Measurements from ENCODE around the gene CARS1.
"Not testable (repeated sequence)": the region's sequence is repeated elsewhere in the genome, so short reads cannot be mapped to it uniquely, and the experiment has no call there.

The CARS1 gene

DNA sequence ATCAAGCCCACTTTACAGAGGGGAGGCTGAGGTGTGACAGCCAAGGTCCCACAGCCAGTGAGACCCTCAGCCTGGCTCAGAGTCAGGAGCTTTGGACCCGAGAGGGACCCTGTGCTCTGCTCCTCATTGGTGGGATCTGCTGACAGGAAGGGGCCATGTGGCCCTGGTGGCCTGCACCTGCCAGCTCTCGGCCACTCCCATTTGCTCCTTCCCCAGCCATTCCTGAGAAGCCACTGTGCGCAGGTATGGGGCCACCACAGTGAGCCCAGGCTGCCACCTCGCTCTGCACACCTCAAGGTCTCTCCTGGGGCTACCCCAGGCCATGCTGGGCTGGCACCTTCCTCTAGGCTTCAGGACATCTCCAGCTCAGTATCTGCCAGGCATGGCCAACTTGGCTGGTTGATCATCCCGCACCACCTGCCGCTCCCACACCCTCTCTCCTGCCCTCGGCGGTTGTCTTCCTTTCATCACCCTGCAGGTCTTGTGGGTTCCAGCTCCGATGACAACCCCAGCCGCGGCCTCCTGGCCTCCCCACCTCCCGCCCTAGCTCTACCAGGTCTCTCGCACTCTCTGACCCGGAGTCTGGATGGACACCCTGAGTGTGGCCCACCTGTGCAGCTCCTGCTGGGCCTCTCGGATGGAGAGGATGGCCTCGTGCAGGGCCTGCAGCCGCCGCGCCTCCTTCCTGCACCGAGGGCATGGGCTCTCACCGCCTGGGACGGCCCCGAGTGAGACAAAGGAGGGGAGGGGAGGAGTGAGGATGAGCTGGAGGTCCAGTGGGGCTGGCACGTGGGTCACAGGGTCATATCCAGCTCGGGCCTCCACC lies 32.2 kb upstream of the CARS1 start:
- no peak for DNase-seq

DNA sequence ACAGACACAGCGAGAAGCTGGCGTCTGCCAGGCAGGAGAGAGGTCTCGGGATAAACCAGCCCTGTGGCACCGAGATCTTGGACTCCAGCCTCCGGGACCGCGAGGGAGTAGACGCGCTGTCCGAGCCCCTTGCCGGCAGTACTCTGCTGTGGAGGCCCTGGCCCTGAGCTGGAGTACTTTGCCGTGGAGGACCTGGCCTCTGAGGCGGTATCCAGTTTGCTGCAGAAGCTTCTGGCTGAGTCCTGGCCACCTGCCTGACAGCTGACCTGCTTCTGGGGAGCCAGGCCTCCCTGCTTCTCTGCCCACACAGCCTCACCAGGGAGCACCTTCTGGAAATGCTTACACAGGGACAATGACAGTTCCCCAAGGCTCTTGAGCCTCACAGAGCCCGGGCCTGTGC lies 31.6 kb upstream of the CARS1 start:
- DNase-seq, result no peak

DNA sequence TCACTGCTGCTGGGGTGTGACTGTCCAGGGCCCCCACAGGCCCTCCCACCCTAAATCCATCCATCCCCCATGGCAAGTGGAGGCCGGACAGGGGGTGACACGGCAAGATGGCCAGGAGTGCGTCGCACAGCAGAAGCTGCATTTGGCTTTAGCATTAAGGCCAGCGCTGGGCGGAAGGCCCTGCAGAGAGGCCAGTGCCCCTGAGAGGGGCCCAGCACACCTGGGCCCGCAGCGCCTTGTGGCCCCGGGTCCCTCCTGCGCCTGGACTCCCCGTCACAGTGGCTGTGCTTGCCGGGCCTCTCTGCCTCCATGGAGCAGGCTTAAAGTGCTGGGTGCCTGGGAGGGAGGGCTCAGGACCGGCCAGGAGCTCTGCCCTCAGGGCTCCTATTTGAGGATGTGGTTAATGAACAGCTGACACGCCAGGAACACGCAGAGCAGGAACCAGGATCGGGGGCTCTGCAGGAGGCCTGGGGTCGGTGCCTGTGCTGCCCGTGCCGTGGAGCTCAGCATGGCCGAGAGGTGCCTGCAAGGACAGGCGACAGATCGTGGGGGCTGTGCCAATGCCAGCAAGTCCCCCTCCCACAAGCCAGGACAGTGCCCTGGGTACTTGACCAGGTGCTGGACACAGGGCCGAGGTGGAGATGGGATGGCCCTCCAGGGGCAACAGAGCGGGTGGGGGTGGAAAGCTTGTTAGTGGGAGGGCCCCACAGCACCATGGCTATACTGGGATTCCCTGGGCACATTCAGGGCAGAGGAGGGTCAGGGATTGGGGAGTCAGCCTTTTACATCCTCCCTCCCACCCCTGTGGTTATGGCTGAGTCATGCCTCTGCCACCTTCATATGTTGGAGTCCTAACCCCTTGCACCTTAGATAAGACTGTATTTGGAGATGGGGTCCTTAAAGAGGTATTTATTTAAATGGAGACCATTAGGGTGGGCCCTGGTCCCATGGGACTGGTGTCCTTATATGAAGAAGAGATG lies 30.9 kb upstream of the CARS1 start:
- DNase-seq, result no peak

DNA sequence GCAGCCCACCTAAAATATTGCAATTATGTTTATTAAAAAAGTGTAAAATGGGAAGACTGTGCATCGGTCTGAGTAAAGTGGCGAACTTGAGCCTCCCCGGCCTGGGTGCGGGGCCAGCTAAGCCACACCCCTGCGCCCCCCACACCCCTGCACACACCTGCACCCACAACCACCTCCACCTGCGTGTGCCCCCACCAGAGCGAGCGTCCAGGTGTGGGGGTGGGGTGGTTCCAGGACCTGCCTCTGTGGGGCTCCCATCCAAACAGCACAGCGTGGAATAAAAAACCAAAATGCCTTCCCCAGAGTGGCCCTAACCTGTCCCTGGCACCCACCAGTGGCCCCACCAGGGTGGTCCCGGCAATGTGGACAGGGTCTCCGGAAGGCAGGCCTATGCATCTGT lies 30.1 kb upstream of the CARS1 start:
- DNase-seq, result no peak

DNA sequence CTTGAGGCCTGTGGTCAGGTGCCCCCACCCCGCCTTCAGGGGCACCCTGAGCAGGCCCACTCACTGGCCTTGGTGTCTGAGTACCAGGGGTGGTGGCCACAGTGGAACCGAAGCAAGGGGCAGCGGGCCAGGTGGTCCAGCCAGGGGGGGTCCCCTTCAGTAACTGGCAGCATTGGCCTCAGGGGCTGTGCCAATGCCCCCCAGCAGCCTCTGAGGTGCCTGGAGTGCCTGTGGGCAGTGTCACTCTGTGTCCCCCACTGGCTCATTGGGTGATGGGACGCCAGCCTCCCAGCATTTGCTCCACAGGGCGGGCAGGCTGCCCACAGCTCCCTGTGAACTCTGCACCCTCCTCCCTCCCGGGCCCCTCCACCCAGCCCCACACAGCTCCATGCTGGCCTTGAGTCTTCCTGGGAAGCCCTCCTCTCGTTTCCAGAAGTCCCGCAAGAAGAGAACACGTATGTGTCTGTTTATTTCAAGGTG lies 29.5 kb upstream of the CARS1 start:
- DNase-seq, result no peak

DNA sequence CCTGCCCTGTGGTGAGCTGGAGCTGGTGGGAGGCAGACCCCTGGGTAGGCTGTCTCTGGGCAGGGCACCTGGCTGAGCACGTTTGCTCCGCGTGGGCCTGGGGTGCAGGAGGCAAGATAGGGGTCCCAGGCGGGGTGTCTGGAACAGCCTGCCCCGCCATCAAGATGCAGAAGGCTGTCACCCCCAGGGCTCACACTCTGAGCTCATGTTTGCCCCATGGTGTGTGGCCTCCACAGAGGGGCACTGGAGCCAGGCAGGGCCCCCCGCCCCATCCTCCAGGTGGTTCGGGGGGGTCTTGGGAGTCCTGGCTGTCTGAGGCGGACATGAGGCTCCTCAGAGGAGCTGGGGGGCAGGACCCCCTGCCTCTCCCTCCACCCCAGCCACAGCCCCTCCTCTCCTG lies 28.9 kb upstream of the CARS1 start:
- no peak for DNase-seq

DNA sequence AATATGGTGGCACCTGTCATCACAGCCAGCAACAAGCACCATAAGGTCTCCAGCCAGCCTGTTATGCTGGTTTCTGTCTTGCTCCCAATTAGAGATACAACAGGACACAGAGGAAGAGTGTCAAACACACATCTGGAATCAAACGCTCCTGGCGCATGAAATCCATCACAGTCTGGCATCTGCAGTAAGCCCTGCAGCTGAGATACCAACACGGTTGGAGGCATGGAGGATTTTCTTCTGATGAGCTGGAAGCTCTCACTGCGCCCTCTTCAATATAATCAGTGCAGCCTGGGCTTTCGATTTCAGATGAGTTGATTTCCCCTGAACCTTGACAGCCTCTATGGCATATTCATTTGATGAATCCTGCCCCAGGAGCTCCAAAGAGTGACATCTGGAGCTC lies 27.8 kb upstream of the CARS1 start:
- DNase-seq, result no peak

DNA sequence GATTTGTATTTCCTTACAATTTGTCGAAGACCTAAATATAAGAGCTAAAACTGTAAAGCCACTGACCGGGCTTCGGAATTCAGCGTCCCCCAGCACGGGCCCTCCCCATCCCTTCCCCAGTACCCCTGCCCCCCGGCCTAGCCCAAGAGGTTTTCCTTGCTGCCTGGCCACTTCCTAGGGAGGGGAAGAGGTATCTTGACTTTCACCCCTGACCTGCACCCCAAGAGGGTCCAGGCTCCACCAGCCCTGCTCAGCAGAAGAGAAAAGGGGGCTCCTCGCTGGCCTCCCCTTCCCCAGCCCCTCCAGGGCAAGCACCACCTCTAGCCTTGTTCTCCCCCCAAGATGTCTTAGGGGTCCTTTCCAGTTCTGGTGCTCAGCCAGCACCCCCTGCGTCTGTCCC lies 26.1 kb upstream of the CARS1 start:
- no peak for DNase-seq

DNA sequence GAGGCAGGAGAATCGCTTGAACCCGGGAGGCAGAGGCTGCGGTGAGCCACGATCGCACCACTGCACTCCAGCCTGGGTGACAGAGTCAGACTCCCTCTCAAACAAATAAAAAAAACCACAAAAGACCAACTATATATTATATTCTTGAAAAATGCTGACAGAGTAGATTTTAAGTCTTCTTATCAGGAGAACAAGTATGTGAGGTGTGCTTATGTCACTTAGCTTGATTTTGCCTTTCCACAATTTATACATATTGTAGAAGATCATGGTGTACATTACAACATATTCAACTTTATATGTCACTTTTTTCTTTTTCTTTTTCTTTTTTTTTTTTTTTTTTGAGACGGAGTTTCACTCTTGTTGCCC lies 24.1 kb upstream of the CARS1 start:
- no peak for DNase-seq

DNA sequence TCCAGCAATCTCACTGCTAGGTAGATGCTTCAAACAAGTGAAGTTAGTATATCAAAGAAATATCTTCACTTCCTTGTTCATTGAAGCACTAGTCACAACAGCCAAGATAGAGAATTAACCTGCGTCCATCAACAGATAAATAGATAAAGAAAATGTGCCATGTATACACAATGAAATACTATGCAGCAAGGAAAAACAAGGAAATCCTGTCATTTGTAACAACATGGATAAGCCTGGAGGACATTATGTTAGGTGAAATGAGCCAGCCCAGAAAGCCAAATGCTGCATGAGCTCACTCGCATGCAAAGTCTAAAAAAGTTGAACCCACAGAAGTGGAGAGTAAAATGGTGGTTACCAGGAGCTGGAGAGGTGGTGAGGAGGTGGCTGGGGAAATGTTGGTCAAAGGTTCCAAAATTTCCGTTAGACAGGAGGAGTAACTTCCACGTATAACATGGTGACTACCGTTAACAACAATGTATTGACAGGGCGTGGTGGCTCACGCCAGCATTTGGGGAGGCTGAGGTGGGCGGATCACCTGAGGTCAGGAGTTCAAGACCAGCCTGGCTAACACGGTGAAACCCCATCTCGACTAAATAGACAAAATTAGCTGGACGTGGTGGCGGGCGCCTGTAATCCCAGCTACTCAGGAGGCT lies 23.6 kb upstream of the CARS1 start:
- no peak for DNase-seq

DNA sequence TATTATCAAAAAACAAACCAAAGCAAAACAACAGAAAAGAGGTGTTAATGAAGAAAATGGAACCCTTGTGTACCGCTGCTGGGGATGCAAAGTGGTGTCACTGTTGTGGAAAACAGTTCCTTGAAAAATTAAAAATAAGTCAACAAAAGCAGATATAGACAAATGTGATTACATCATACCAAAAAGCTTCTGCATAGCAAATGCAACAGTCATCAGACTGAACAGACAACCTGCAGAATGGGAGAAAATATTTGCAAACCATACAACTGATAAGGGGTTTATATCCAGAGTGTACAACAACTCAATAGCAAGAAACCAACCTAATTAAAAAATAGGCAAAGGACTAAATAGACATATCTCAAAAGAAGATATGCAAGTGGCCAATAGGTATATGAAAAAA lies 22.9 kb upstream of the CARS1 start:
- DNase-seq, result no peak

DNA sequence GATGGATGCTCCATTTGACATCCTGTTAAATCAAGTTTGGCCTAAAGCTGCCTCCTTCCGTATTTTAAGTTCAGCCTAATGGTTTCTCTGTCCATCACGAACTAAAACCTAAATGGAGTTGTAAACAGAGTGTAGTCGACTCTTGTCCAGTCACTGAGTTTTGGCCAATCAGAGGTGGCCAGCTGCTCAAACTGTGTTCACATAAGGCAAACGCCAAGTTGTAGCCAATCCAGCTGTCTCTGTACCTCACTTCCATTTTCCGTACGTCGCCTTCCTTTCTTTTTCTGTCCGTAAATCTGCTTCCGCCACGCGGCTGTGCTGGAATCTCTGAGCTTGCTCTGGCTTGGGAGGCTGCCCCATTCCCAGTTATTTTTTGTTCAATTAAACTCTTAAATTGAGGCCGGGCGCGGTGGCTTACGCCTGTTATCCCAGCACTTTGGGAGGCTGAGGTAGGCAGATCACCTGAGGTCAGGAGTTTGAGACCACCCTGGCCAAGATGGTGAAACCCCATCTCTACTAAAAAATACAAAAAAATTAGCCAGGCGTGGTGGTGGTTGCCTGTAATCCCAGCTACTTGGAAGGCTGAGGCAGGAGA lies 20.7 kb upstream of the CARS1 start:
- DNase-seq, result no peak

DNA sequence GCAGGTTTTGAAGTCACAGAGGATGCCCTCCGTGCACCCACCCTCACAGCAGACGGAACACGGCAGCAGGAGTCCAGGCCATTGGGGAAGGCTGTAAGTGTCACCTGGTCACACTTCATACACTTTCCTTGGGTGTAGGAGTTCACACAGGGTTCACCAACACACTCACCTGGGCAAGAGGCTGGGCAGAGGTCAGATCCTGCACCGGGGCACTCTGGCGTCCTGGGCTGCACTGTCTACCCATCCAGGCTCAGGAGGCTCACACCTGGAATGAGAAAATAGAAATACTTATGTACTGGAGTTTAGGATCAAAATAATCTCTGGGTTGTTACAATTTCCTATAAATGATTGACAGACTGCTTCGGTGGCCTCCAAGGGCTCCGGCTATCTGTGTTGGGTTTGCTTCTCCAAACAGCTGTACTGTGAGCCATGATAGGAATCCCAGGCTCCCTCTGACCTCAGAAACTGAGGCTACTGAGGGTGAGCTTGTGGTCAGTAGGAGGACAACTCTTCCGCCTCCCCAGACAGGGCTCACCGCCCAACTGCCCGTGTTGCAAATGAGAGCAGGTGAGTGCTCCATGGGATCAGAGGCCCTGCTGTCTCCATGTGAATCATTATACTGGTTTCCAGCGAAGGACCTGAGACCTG lies 20.1 kb upstream of the CARS1 start:
- DNase-seq, result no peak

DNA sequence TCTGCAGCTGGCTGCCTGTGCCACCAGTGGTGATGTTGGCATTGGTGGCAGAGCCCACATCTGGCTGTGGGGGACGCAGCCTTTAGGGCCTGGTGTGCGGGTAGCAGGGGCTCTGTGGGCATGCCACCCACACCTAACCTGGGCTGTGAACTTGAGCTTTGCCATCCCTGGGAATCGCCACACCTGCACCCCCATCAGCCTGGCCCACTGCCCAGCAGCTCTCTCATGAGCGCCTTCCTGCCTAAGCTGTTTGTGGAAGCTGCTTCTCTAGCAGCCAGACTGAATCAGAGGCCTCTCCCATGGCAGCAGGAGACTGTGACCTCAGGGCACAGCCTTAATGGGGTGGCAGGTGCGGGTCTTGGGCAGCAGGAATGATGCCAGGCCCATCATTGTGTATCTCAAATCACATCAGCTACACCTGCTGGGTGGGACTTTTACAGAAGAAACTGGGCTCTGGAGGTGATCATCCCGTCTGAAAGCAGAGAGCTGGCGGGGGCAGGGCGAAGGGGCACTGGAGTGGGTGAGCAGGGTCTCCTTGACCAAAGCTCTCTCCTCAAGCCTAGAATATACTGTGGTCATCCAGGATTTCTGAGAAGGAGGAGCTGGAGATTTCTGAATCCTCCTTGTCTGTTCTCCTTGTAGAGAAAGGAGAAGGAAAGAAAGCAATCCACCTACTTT lies 17.8 kb upstream of the CARS1 start:
- DNase-seq, result no peak

DNA sequence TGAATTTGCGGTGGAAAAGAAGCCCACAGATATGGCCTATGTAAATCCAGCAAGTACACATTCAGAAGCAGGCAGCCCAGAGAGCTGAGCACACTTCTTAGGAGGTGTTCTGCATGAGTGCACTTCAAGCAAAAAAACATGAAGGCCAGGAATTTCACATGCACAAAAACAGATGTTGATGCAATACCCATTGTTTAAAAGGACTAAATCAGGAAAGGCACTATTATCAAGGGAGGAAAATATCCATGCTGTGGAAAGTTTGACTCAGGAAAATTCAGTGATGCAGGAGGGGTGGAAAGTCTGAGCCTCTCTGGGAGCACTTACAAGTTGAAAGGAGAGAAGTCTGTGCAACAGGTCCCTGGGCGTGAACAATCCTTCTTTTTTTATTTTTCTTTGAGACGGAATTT lies 15.8 kb upstream of the CARS1 start:
- no peak for DNase-seq

DNA sequence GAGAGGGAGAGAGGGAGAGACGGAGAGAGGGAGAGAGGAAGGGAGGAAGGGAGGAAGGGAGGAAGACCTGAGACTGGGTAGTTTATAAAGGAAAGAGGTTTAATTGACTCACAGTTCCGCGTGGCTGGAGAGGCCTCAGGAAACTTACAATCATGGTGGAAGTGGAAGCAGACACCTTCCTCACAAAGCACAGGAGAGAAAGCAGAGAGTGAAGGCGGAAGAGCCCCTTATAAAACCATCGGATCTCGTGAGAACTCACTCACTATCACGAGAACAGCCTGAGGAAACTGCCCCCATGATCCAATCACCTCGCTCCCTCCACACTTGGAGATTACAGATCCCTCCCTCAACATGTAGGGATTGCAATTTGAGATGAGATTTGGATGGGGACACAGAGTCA lies 12.2 kb upstream of the CARS1 start:
- DNase-seq, result no peak

DNA sequence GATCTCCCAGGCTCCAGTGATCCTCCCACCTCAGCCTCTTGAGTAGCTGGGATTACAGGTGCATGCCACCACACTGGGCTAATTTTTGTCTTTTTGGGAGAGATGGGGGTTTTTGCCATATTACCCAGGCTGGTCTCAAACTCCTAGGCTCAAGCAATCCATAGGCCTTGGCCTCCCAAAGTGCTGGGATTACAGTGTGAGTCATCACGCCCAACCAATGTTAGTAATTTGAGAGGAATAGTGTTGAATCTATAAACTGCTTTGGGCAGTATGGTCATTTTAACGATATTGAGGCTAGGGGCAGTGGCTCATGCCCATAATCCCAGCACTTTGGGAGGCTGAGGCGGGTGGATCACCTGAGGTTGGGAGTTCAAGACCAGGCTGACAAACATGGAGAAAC lies 9.1 kb upstream of the CARS1 start:
- DNase-seq, result not testable (repeated sequence)

DNA sequence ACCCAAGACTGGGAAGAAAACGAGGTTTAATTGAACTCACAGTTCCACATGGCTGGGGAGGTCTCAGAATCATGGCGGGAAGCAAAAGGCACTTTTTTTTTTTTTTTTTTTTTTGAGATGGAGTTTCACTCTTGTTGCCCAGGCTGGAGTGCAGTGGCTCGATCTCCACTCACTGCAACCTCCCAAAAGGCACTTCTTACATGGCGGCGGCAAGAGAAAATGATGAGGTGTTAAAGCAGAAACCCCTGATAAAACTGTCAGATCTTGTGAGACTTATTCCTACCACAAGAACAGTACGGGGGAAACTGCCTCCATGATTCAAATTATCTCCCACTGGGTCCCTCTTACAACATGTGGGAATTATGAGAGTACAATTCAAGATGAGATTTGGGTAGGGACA lies 7.5 kb upstream of the CARS1 start:
- DNase-seq, result not testable (repeated sequence)

DNA sequence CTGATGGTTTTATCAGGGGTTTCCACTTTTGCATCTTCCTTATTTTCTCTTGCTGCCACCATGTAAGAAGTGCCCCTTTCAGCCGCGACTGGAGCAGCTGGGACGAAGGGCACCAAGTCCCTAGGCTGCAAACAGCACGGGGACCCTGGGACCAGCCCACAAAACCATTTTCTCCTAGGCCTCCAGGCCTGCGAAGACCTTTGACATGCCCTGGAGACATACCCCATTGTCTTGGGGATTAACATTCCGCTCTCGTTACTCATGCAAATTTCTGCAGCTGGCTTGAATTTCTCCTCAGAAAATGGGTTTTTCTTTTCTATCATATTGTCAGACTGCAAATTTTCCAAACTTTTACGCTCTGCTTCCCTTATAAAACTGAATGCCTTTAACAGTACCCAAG lies 6.7 kb upstream of the CARS1 start:
- not testable (repeated sequence) for DNase-seq

DNA sequence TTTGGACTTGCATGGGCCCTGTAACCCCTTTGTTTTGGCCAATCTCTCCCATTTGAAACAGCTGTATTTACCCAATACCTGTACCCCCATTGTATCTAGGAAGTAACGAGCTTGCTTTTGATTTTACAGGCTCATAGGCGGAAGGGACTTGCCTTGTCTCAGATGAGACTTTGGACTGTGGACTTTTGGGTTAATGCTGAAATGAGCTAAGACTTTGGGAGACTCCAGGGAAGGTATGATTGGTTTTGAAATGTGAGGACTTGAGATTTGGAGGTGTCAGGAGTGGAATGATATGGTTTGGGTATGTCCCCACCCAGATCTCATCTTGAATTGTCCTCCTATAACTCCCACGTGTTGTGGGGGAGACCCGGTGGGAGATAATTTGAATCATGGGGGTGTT lies 6.2 kb upstream of the CARS1 start:
- DNase-seq, result not testable (repeated sequence)

DNA sequence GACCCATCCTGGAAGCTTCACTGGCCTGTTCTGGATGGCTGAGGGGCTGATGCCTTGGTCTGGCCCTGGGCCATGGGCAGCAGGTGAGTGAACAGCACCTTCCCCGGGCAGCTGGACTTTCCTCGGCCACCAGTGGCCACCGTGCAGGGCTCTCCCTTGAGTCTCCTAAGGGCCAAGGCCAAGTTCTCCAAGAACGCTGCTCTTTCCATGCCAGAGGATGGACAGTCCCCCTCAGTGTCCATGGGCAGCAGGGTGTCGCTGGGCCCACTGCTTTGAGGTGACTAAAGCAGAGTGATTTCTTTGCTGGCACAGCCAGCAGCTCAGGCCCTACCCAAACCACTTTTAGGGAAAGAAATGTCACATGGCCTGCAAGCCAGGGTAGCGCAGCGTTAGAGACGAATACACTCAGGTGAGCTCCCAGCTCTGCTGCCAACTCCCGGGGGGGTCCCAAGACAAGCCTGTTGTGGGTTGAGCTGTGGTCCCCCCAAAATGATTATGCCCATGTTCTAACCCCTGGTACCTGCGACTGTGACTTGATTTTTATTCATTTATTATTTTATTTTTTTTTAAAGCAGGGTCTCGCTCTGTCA lies 3.3 kb upstream of the CARS1 start:
- DNase-seq, result no peak

All from stimulated activated CD4-positive, alpha-beta T cell treated with anti-CD3 and anti-CD28 coated beads, Interleukin-4, amount 100 ng/mL, for 4 hours (primary cell).